Right ventricle myocardium superior (tissue), 1 donor: ENCODE data around the gene DIPK1B. TPM values are rescaled to one million over a fixed set of nuclear protein-coding genes. Genes with fewer than 3 reads are reported as not detected.

Source experiments
- ATAC-seq: fragments of 200-7000 bp; cut with Tn5 transposase; one replicate; pipeline ENCODE4 v1.9.1; 2020; ENCODE audit warnings: mild to moderate bottlenecking; ENCODE audit not compliant: poor library complexity
- DNase-seq: peaks from one replicate; pipeline ENCODE4 v3.0.0-alpha.2; 2020
- intact Hi-C: fragments of 100-400 bp; cut with DNase I; formaldehyde crosslinking; loops from one replicate; pipeline ENCODE4 v1.11.2; 2022
- total RNA-seq: library from RNA; stranded (reverse); fragmentation: NEBNext Ultra II Directional; extraction: Animal tissue kit (Norgen Biotek cat#: 25700); gene quantifications from one replicate; pipeline ENCODE4 v1.2.1, GENCODE V29; 2021
- donor health status: DM: no; HTN: yes; CAD: no; lungs with severe emphysema.

Gene DIPK1B
- total RNA-seq, 1 donor from 2014 or later, result 15.1 TPM

DNA sequence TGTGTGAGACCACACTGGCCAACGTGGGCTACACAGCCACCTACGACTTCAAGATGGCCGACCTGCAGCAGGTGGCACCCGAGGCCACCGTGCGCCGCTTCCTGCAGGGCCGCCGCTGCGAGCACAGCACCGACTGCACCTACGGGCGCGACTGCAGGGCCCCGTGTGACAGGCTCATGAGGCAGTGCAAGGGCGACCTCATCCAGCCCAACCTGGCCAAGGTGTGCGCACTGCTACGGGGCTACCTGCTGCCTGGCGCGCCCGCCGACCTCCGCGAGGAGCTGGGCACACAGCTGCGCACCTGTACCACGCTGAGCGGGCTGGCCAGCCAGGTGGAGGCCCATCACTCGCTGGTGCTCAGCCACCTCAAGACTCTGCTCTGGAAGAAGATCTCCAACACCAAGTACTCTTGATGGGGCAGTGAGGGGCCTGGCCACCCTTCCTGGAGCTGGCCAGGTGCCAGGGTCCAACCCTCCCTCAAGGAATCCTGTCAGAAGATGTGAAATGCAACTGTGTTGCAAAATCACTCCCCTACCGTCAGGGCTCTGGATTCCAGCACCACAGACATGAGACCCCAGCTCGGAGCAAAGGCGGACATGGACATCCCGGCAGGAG lies 11.1 kb downstream of the DIPK1B start:
- DNase-seq, result no peak
- ATAC-seq, result no peak
- intact Hi-C loops, result no loop called here

DNA sequence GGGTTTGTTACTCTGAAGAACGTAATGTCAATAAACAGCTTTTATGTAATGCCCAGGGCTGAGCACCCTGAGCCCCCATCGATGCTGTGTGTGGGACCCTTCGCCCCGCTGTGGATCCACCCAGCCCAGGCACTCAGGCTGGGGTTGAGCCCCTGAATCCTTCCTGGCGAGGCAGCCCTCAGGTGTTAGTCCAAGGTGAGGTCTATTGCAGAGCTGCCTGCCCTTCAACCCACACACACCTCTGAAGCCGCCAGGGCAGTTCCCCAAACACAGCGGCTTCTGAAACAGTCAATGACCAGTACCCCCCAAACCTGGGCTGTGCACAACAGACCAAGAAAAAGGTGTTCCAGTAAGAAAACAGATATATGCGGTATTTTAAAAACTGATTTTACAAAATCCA lies 11.6 kb downstream of the DIPK1B start:
- intact Hi-C loops, result no loop called here
- DNase-seq, result no peak
- ATAC-seq, result no peak

DNA sequence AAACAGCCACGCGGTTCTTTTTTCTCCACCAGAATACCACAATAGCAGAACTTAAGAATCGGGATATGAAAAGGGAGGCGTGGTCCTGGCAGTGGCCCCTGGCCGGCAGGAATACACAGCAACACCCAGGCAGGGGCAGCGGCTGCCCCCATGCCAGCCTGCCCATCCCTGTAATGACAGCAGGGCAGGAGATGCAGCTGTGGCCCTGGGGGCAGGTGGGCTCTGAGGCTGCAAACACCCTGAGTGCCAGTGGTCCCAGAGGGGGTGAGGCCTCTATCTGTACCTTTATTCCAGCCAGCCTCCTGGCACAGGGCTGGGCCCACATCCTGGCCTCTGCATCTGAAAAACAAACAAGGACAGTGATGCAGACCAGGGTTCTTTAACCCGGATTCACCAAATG lies 12.4 kb downstream of the DIPK1B start:
- intact Hi-C loops, result loop anchor here (5.0 kb wide), 1 partner anchor 37 kb away; the partner anchor contains the start of gene AGPAT2
- no peak for DNase-seq
- ATAC-seq, result no peak

DNA sequence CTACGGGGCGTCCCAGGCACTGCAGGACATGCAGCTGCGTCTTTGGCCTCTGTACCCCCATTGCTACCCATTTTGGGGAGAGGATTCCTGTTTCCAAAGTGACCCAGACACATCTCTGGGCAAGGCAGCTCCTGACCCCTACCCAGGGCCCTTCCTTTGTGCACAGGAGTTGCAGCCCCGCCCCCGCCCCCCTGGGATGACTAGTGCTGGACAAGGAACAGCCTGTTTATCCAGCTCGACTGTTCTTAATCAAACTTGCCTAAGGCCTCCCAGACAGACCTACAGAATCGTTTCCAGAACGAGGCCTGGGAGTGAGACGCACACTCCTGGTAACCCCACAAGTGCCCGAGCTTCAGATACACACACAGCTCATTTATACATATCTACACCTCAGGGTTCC lies 13.2 kb downstream of the DIPK1B start:
- DNase-seq, result no peak
- no peak for ATAC-seq
- intact Hi-C loops, result loop anchor here (5.0 kb wide), 1 partner anchor 38 kb away; the partner anchor contains the start of gene AGPAT2

DNA sequence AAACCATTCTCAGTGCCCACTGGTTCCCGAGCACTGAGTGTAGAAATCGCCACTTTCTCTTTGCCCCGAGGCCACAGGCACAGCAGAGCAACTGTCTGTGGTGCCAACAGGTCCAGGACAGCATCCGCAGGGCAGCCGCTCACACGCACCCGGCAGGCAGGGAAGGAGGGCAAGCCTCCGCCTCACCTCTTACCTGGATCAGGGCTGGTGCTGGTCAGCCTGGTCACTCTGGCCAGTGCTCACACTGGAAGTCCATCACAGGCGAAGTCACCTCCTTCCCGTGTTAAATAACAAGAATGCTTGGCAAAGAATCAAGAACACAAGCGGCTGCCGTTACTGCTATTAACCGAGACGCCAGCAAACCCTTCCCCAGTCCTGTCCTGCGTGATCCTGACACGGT lies 13.7 kb downstream of the DIPK1B start:
- DNase-seq (no peak), ATAC-seq (no peak)
- intact Hi-C loops, result loop anchor here (5.0 kb wide), 1 partner anchor 39 kb away; the partner anchor contains the start of gene AGPAT2

DNA sequence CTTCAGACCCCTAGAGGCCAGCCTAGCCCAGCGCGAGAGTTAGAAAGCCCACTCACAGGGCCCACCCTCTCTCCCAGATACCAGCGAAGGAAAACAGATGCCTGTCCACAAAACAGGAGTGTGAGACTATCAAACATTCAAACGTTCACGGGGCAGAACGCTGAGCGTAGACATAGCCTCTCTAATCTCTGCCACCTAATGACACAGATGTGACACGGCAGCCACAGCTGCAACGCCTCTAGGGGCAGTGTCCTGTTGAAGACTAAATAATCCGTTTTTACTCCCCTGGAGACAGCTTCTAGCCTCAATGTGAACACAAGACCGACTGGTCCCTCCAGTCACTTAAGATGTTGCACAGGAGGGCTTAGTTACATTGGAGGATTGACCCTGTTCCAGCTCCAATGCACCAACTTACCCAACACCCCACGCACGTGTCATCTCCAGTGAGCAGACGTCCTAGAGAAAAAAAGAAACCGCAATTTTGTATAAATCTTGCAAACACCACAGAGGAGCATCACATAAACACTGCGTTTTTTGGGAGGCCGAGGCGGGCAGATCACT lies 14.3 kb downstream of the DIPK1B start:
- no peak for ATAC-seq
- intact Hi-C loops, result loop anchor here (5.0 kb wide), 1 partner anchor 39 kb away; the partner anchor contains the start of gene AGPAT2

DNA sequence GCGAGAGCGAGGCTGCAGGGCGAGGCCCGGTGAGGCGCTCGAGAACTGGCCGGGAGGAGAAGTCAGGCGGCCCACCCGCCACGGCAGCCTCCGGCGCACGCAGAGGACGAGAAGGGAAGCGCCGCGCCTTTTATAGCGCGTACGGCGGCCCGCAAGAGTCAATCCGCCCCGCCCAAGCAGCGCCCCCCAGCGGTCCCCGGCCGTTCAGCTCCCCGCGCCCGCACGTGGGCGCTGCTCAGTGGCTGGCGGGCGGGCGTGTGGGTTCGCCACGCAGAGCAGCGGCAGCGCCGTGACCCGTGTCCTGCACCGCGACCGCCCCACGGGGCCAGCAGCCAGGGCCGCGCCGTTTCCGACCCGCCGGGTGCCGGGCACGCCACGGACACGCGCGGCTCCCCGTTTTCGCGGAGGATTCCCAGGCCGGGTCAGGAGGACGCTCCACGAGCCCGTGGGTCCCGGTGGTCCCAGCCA lies 15.7 kb downstream of the DIPK1B start:
- intact Hi-C loops, result loop anchor here (5.0 kb wide), 1 partner anchor 41 kb away; the partner anchor contains the start of gene AGPAT2
- DNase-seq, result peak; percentile 95
- peak; percentile 88 for ATAC-seq

More for the DNA sequence above, 14.3 kb downstream of the DIPK1B start:
- no peak for DNase-seq

DNA sequence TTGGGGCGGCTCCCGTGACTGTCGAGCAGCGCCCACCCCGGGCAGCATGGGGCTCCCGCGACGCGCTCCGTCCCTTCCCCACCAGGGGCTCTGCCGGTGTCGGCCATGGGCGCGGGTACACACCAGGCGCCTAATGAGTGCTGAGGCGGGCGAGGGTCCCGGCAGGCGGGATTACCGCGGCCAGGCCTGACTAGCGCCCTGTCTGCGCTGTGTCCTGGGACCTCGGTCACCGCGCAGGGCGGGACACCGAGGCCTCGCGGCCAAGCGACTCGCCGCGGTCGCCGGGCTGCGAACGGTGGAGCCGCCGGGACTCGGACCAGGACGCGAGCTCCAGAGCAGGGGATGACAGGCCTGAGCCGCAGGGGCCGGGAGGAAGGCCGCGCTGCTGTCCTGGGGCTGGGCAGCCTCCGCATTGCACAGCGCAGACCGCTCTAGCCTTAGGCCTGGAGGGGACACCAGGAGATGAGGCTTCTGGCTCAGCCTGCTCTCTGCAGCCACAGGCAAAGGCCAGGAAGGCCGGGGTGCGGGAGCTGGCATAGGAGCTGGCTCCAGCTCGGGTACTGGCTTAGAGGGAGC lies 16.3 kb downstream of the DIPK1B start:
- intact Hi-C loops, result loop anchor here (5.0 kb wide), 1 partner anchor 41 kb away; the partner anchor contains the start of gene AGPAT2
- DNase-seq, result no peak

DNA sequence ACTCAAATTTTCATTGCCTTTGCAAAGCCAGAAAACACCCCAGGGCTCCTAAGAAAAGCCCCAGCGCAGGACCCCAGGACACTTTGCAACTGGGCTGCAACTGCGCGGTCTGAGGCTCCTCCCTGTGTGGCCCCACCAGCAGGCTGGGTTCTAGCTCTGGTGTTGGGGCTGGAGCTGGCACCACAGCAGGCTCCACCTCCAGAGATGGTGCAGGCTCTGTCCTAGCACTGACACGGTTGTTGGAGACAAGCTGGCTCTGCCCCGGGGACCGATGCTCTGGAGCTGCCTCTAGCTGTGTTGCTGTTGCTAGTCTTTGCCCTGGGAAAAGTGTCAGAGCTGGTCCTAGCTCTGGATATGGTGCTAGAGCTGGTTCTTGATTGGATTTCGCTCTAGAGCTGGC lies 16.8 kb downstream of the DIPK1B start:
- intact Hi-C loops, result loop anchor here (5.0 kb wide), 1 partner anchor 42 kb away; the partner anchor contains the start of gene AGPAT2
- ATAC-seq (no peak), DNase-seq (no peak)

More for the DNA sequence above, 16.3 kb downstream of the DIPK1B start:
- ATAC-seq, result peak; percentile 54

DNA sequence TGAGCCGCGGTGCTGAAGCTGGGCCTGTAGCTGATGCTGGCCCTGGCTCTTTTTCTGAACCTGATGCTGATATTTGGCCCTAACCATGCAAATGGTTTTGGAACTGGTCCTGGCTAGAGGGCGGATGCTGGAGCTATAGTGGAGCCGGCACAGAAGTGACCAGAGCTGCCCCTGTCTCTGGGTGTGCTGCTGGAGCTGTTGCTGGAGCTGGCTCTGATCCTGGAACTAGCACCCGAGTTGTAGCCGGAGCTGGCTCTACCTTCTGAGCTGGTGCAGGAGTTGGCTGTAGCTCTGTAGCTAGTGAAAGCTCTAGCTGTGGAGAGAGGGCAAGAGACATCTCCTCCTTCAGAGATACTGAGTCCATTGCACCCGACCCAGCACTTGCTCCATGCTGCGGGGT lies 17.6 kb downstream of the DIPK1B start:
- ATAC-seq (no peak), DNase-seq (no peak)
- intact Hi-C loops, result loop anchor here (5.0 kb wide), 1 partner anchor 43 kb away; the partner anchor contains the start of gene AGPAT2

DNA sequence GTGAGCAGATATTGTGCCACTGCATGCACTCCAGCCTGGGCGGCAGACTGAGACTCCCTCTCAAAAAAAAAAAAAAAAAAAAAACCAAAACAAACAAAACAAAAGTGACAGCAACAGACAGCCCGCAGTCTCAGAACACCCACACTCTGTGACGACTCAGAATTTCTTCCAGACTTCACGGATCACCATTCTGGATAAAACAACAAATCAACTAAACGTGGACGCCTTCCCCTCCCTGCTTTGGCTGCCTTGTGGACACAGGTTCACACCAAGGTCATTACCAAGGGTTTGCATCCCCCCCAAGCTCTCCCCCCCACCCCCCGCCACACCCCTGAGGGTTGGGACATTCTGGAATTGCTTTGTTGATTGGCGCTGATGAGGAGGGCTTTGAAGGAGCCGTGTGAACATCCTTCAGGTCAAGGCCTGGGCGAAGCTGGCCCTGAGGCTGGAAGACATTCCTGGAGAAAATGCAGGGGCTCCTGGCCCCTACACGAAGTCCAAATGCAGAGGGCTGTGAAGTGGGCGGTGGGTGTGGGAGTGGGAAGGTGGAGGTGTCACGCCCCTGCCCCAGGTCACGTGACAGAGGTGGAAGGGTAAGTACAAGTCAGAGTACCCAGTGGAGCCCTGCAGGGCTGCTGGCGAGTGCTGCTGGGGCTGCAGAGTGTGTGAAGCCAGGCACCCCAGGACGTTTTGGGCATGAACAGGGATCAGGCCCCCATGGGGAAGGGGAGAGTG lies 20.2 kb downstream of the DIPK1B start:
- ATAC-seq, result no peak
- DNase-seq, result no peak
- intact Hi-C loops, result no loop called here

DNA sequence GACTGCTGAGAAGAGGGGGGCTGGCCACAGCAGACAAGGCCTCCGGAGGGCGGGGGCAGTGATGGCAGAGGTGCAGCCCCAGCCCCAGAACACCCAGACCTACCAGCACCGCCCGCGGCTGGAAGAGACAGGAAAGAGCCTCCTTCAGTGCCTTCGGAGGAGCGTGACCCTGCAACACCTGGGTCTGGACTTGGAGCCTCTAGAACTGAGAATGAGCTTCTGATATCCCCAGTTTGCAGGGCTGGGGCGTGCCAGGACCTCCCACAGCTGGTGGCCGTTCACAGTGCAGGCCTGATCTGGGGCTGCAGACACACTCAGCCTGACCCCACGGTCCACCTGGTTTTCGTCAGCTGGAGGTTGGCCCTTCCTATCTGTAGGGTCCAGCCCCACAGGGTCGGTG lies 21.2 kb downstream of the DIPK1B start:
- no peak for ATAC-seq
- DNase-seq, result no peak
- intact Hi-C loops, result no loop called here

DNA sequence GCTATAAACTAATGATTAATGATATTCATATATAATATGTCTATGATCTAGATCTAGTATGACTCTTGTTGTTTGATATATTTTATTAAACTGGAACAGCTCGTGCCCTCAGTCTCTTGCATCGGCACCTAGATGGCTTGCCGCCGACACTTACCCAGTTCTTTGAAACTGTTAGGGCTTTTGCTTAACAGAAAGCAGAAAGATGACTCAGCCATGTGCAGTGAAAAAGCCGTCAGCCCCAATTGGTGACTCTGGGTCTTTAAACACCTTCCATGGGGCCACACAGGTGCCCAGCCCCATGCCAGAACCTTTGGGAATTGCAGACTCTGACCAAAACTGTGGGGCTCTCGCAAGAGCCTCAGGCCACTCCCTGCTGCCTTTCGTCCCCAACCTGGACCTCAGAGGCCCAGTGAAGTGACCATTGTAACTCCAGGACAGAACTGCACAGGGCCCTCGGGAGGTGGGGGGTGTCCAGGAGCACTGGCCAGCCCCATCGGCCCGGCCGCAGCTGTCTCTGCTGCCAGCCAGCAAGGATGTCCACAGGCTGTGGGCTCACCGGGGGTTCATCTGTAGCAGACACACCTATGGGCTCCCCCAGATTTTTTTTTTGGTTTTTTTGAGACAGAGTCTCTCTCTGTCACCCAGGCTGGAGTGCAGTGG lies 22.6 kb downstream of the DIPK1B start:
- no peak for DNase-seq
- ATAC-seq, result no peak
- intact Hi-C loops, result no loop called here

DNA sequence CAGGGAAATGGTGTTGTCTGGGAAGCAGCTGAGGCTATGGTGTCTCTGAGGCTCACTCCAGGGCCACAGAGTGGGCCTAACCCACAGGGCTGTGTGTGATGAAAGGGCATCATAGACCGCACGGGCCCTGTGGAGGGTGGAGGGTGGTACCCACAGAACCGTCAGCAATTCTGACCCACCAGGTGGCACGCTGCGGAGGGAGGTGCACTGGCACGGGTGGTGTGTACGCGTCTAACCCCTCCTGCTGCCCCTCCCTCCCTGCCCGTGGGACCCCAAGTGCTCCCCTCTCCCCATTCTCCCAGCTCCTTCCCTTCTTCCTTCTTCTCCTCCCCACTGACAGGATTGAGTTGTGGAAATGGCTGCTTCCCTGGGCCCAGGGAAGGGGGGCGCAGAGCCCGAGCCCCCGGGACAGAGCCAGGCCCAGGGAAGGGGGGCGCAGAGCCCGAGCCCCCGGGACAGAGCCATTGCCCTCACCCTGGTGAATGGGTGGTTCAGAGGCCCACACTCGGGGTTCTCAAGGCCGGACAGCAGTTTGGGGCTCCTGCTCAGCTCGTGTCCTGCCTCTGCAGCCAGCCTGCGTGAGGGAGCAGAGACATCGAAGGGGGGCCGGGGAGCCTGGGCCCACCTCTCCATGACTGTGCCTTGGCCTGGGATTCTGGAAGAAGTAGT lies 23.6 kb downstream of the DIPK1B start:
- no peak for DNase-seq
- intact Hi-C loops, result no loop called here
- ATAC-seq, result no peak

DNA sequence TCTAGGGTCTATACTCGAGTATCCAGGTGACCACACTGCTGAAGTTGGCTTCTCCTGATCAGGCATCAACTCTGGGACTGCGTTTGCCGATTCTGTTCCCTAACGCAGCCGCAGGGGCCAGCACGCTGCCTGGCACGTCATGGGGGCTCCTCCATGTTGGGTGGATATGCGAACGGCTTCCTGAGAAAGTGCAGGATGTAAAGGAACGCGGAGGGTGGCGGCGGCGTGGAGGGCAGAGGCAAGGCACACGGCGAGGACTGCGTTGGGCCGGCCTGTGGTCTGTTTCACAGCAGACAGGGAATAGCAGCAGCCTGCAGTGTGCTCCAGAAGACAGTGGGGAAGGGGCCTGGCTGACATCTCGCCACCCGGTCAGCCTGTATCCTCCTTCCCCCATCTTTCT lies 26.6 kb downstream of the DIPK1B start:
- intact Hi-C loops, result no loop called here
- DNase-seq (no peak), ATAC-seq (no peak)

DNA sequence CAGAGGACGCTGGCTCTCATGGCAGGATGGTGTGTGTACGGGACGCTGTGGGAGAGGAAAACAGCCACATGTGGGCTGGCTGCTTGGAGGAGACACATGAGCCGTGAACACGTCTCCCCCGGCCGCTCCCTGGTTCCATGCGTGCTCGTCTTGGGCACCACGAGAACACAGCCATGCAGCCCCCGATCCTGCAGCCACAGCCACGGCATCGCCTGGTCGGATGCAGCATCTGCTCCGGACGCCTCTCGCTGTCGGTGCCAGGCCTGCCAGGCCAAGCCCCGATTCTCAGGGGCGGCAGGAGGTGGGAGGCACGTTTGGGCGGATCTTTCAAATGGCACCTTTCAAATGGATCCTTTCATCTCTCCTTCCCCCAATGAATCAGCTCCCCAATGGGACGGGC lies 27.1 kb downstream of the DIPK1B start:
- DNase-seq (no peak), ATAC-seq (no peak)
- intact Hi-C loops, result no loop called here

DNA sequence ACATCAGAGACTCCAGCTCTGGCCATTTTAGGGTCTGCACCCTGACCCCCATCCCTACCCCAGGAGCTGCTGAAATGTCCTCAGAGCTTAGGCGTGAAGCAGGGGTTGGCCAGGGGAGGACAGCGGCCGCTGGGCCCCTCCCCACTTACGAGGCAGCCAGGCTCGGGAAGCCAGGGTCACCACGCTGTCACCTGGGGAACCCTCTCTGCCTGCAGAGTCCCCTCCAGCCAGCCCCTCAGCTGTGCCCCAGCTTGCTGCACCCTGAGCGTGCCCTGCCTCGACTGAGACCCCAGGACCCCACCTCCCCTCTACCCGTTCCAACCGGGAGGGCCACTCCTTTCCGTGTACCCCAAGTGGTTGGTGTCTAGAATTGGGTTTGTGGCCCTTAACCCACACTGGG lies 27.7 kb downstream of the DIPK1B start:
- intact Hi-C loops, result no loop called here
- ATAC-seq (no peak), DNase-seq (no peak)

DNA sequence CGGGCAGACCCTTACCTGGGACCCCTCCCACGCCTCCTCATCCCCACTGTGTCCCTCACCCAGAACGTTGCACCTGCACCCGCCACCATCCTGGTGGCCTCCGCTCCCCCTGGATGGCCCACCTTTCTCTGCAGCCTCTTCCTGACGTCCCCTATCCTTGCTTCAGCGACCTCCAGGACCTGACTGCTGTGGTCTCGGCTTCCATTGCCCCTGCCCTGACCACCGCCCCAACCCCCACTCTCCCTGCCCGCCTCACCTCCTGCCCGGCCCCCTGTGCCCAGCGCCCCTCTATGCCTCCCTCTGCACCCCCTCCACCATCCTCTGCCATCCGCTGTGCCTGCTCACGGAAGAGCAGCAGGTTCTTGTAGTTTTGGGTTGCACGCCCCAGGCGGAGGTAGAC lies 28.1 kb downstream of the DIPK1B start:
- ATAC-seq (no peak), DNase-seq (no peak)
- intact Hi-C loops, result no loop called here
